Progenitor cell of endocrine pancreas (in vitro differentiated cells): ENCODE results near the gene MAGI1. TPM values are rescaled to one million over a fixed set of nuclear protein-coding genes. Genes with fewer than 3 reads are reported as not detected.
A peak's percentile ranks its signal among the peaks of the same experiment; 100 is the strongest.

Experiments used
- DNase-seq: peaks from one replicate; pipeline ENCODE4 v3.0.0; 2021; ENCODE audit warnings: low spot score; ENCODE audit not compliant: unreplicated experiment
- H3K27ac Mint-ChIP-seq: 2 replicates; pipeline ENCODE4 v1.8.0; 2021; ENCODE audit warnings: mild to moderate bottlenecking, moderate library complexity, mixed read lengths
- H3K27me3 Mint-ChIP-seq: 2 replicates; pipeline ENCODE4 v1.8.0; 2021; ENCODE audit warnings: mixed read lengths
- H3K36me3 Mint-ChIP-seq: 2 replicates; pipeline ENCODE4 v1.8.0; 2022; ENCODE audit warnings: mixed read lengths; ENCODE audit not compliant: insufficient read depth
- H3K4me1 Mint-ChIP-seq: 2 replicates; pipeline ENCODE4 v1.8.0; 2021; ENCODE audit warnings: low read depth, mixed read lengths
- H3K4me3 Mint-ChIP-seq: 2 replicates; pipeline ENCODE4 v1.8.0; 2021; ENCODE audit warnings: low read depth, mild to moderate bottlenecking, moderate library complexity, mixed read lengths
- H3K9me3 Mint-ChIP-seq: 2 replicates; pipeline ENCODE4 v1.8.0; 2021; ENCODE audit warnings: low read depth, mixed read lengths
- CTCF ChIP-seq: fragments of 200-600 bp; sonication (generic); IDR thresholded peaks from one replicate; pipeline ENCODE4 v1.5.0; 2021; ENCODE audit warnings: antibody characterized with exemption, mild to moderate bottlenecking; ENCODE audit not compliant: unreplicated experiment
- total RNA-seq: library from RNA; stranded (reverse); gene quantifications from 2 replicates; pipeline ENCODE4 v1.2.1, GENCODE V29; 2021

The MAGI1 gene
- total RNA-seq, 1 donor from 2014 or later = 142 TPM

DNA sequence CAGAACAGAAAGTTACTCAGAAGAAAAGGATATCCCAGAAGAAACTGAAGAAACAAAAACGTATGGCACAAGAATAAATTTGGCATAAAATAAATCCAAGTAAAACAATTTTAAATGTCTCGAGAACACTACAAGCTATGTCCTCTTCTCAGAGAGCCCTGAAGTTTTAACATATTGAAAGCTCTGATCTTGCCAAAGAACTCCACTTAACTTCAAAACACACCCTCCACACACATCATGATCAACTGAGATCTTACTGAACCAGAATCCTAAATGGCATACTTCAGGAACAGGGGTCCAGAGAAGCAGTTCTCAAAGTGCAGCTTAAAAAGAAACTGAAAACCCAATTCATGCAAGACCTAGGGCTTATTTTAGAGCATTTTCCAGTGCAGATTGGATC lies 194.3 kb downstream of the MAGI1 start:
- H3K9me3 Mint-ChIP-seq = peaks cover 10% of the 10 kb centered on the region
- no peak overlapping the region for H3K4me3 Mint-ChIP-seq
- peaks cover 19% of the 10 kb centered on the region for H3K36me3 Mint-ChIP-seq
- no peak for DNase-seq
- peaks cover 35% of the 10 kb centered on the region for H3K4me1 Mint-ChIP-seq
- TF ChIP-seq CTCF = no peak
- H3K27me3 Mint-ChIP-seq = no peaks in the 10 kb centered on the region
- no peak overlapping the region for H3K27ac Mint-ChIP-seq

DNA sequence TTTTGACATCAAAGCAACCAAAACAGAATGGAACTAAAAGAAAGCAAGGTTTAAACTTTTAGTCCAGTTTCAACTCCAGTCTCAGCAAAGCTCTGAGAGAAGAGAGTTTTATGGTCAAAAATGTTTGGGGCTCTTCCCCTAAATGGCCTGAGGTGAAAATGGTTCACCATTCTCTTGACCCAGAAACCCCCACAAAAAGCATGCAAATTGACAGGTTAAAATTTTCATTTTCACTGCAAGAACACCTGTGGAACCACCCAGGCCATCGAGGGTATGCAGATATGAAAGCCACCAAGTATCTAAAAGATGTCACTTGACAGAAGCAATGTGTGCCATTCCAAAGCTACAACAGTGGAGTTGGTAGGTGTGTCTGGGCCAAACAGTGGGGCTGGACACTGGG lies 195.0 kb downstream of the MAGI1 start:
- Mint-ChIP-seq H3K4me3 (no peak overlapping the region), H3K4me1 (peaks cover 35% of the 10 kb centered on the region), H3K27ac (no peak overlapping the region), H3K36me3 (peaks cover 19% of the 10 kb centered on the region), H3K9me3 (peaks cover 10% of the 10 kb centered on the region), H3K27me3 (no peaks in the 10 kb centered on the region)
- TF ChIP-seq CTCF = no peak
- DNase-seq = no peak

- Mint-ChIP-seq H3K4me1 (peaks cover 41% of the 10 kb centered on the region), H3K27me3 (no peaks in the 10 kb centered on the region), H3K27ac (peak overlapping the region; percentile 39), H3K9me3 (no peaks in the 10 kb centered on the region), H3K4me3 (no peak overlapping the region), H3K36me3 (peaks cover 10% of the 10 kb centered on the region)
- TF ChIP-seq CTCF = no peak
- no peak for DNase-seq
Observed at GRCh38 chr3:65837604-65838003, 201.1 kb downstream of the MAGI1 start.

DNA sequence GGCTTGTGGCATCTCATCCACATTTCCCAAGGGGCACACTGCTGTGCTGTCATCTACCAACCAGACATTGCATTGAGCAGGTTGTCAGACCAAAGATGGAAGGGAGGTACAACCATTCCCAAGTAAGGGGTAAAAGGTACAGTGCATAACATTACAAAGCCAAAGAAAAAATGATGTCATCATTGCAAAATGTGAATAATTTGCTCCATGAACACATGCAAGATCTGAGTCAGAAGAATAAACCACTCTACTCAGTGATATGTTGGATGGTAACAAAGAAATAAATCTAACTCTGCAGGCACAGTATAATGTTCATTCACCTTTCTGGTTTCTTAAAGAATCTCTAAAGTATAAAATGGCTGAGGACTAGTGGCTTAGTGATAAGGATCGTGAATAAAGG lies 202.7 kb downstream of the MAGI1 start:
- H3K4me1 Mint-ChIP-seq = peaks cover 54% of the 10 kb centered on the region
- H3K27me3 Mint-ChIP-seq = no peaks in the 10 kb centered on the region
- H3K36me3 Mint-ChIP-seq = peaks cover 5% of the 10 kb centered on the region
- H3K4me3 Mint-ChIP-seq = no peak overlapping the region
- no peak for TF ChIP-seq CTCF
- H3K9me3 Mint-ChIP-seq = no peaks in the 10 kb centered on the region
- no peak for DNase-seq
- peak overlapping the region; percentile 17 for H3K27ac Mint-ChIP-seq

GRCh38 chr3:65833761-65834505 lies 204.8 kb downstream of the MAGI1 start:
- H3K4me3 Mint-ChIP-seq = no peak overlapping the region
- H3K4me1 Mint-ChIP-seq = peaks cover 56% of the 10 kb centered on the region
- no peaks in the 10 kb centered on the region for H3K27me3 Mint-ChIP-seq
- DNase-seq = no peak
- no peaks in the 10 kb centered on the region for H3K9me3 Mint-ChIP-seq
- no peak for TF ChIP-seq CTCF
- peaks cover 4% of the 10 kb centered on the region for H3K36me3 Mint-ChIP-seq
- H3K27ac Mint-ChIP-seq = no peak overlapping the region
